ENCODE measurements around the gene MEGF11.

DNA sequence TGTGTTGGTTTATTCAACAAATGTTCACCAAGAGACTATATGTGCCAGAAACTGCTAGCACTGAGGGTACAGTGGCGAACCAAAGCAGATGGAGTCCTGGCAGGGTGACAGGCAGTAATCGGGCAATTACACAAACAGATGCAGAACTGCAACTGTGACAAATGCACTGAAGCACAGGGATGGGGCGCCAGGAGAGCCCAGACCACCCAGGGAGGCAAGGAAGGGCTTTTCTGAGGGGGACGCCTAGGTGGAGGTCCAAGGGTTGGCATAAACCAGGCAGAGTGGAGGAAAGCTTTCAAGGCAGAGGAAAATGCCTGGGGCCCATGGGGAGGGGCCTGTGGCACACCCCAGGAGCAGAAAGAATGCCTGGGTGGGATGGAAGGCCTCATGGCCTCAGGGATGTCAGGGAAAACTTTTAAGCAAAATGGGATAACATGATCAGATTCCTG lies 45.3 kb upstream of the MEGF11 start:
- TF ChIP-seq POLR2A (IDR thresholded peaks at IDR 0.05) (no peak), CTCF (IDR thresholded peaks at IDR 0.05) (no peak)
